Thyroid gland (tissue), 4 donors: ENCODE results near the gene WNT9B. TPM values are rescaled to one million over a fixed set of nuclear protein-coding genes. Genes with fewer than 3 reads are reported as not detected.

Experiments
- DNase-seq, 2 donors: peaks; one replicate each; pipeline ENCODE4 v3.0.0-alpha.2; 2019
- H3K27ac ChIP-seq, 3 donors: fragments of 200-600 bp; sonication (generic); 1 replicate in 2 of 3; 2 replicates in 1 of 3; pipeline ENCODE4 v1.5.1; 2016 to 2019; ENCODE audit warnings: mild to moderate bottlenecking in 1 of 3, moderate library complexity in 1 of 3
- H3K27me3 ChIP-seq: fragments of 200-600 bp; sonication (generic); one replicate; pipeline ENCODE4 v1.5.1; 2019
- H3K36me3 ChIP-seq, 2 donors: fragments of 200-600 bp; sonication (generic); one replicate each; pipeline ENCODE4 v1.5.1; 2016 to 2019
- H3K4me1 ChIP-seq, 2 donors: fragments of 200-600 bp; sonication (generic); one replicate each; pipeline ENCODE4 v1.5.1; 2017 to 2019
- H3K4me3 ChIP-seq, 3 donors: fragments of 200-600 bp; sonication (generic); replicated peaks in 1 of 3; 1 replicate in 2 of 3; 2 replicates in 1 of 3; pipeline ENCODE4 v1.5.1; 2016; ENCODE audit warnings: mild to moderate bottlenecking in 1 of 3
- H3K9me3 ChIP-seq: fragments of 200-600 bp; sonication (generic); one replicate; pipeline ENCODE4 v1.5.1; 2017
- CTCF ChIP-seq, 6 experiments: fragments of 200-600 bp in 3 of 6; fragments of 450-650 bp in 3 of 6; sonication (generic) in 3 of 6; IDR thresholded peaks; one replicate each; pipeline ENCODE4 v1.5.1; 2016 to 2019; ENCODE audit warnings: antibody characterized with exemption in 6 of 6, mild to moderate bottlenecking in 2 of 6, inconsistent platforms in 1 of 6, moderate library complexity in 1 of 6
- POLR2A ChIP-seq, 2 donors: fragments of 450-650 bp; IDR thresholded peaks; one replicate each; pipeline ENCODE4 v1.6.1; 2017; ENCODE audit warnings: antibody characterized with exemption in 2 of 2, mild to moderate bottlenecking in 2 of 2, moderate library complexity in 1 of 2
- WGBS, 2 donors: methylation state at CpG; one replicate each; pipeline ENCODE4 v1.1.5; 2017; 5-methylcytosine and 5-hydroxymethylcytosine counted together
- intact Hi-C: fragments of 100-400 bp; cut with DNase I; formaldehyde crosslinking; loops from one replicate; pipeline ENCODE4 v1.15.1; 2023
- small RNA-seq: library from RNA; depleted of rRNA; stranded (forward); fragments of <200 nt; gene quantifications from one replicate; pipeline ENCODE3, GENCODE V24; 2016
- total RNA-seq, 4 donors: library from RNA; depleted of rRNA; stranded (reverse); fragments of >200 nt; gene quantifications; one replicate each; pipeline ENCODE4 v1.2.3, GENCODE V29; 2016

WNT9B gene
- total RNA-seq, 4 donors from 2014 or later = 1.2 TPM; not detected in 3

GRCh38 chr17:46930051-46930450 is 78.7 kb downstream of the WNT9B start:
- 95% methylated on average over 4 of the region's 4 CpGs for WGBS, 2 donors
- H3K4me1 ChIP-seq = no peaks in the 10 kb centered on the region
- no peaks in the 10 kb centered on the region for H3K9me3 ChIP-seq
- H3K27me3 ChIP-seq = no peaks in the 10 kb centered on the region
- no peak overlapping the region for H3K4me3 ChIP-seq
- intact Hi-C loops = no loop called here
- peaks cover 48 to 54% of the 10 kb centered on the region in 2 donors for H3K36me3 ChIP-seq
- TF ChIP-seq CTCF (IDR thresholded peaks at IDR 0.05) (no peak), POLR2A (IDR thresholded peaks at IDR 0.05) (no peak)
- no peak overlapping the region for H3K27ac ChIP-seq
- no peak for DNase-seq

- Histone ChIP-seq H3K9me3 (no peaks in the 10 kb centered on the region), H3K27ac (no peak overlapping the region), H3K4me1 (no peaks in the 10 kb centered on the region), H3K27me3 (no peaks in the 10 kb centered on the region), H3K4me3 (no peak overlapping the region), H3K36me3 (peaks cover 61 to 70% of the 10 kb centered on the region in 2 donors)
- TF ChIP-seq CTCF (IDR thresholded peaks at IDR 0.05) (no peak), POLR2A (IDR thresholded peaks at IDR 0.05) (no peak)
- intact Hi-C loops = no loop called here
- DNase-seq = no peak
- WGBS, 2 donors = 90 to 99% methylated on average over 4 of the region's 4 CpGs
Measured at GRCh38 chr17:46931596-46931995, 80.2 kb downstream of the WNT9B start.

GRCh38 chr17:46935658-46936266 is 84.4 kb downstream of the WNT9B start:
- DNase-seq = no peak
- no peaks in the 10 kb centered on the region for H3K4me1 ChIP-seq
- no peaks in the 10 kb centered on the region for H3K27me3 ChIP-seq
- no peak overlapping the region for H3K4me3 ChIP-seq
- no peak overlapping the region for H3K27ac ChIP-seq
- no peak for TF ChIP-seq POLR2A (IDR thresholded peaks at IDR 0.05)
- TF ChIP-seq CTCF (IDR thresholded peaks at IDR 0.05) = no peak
- peaks cover 88 to 95% of the 10 kb centered on the region in 2 donors for H3K36me3 ChIP-seq
- intact Hi-C loops = no loop called here
- WGBS, 2 donors = 77% methylated on average over 6 to 7 of the region's 7 CpGs
- no peaks in the 10 kb centered on the region for H3K9me3 ChIP-seq

Small RNA genes within 50 kb of the gene (small RNA-seq; reads per million reads assigned to genes)
- not detected for gene RNU6ATAC3P

Other genes starting within 250 kb of the WNT9B start
- gene WNT3, start 32.9 kb upstream of the WNT9B start, total RNA-seq = 1 to 10 TPM in 1 of 4 donors, under 1 TPM in 3; 0.68 to 2.4 (median 0.82) TPM
- 10 to 100 TPM; 45.9 to 88.3 (median 51.6) TPM for gene GOSR2, start 71.6 kb downstream of the WNT9B start, total RNA-seq
- gene RPRML, start 127.7 kb downstream of the WNT9B start, total RNA-seq = not detected